ENCODE measurements around the gene DNAH14. TPM values are rescaled to one million over a fixed set of nuclear protein-coding genes. Genes with fewer than 3 reads are reported as not detected.

Gene DNAH14
- total and polyA plus RNA-seq, 10 of the 15 experiments (the other 5 are each of a cell fraction or from before 2014, with no cell fraction given), result 2.0 to 7.9 (median 4.8) TPM

DNA sequence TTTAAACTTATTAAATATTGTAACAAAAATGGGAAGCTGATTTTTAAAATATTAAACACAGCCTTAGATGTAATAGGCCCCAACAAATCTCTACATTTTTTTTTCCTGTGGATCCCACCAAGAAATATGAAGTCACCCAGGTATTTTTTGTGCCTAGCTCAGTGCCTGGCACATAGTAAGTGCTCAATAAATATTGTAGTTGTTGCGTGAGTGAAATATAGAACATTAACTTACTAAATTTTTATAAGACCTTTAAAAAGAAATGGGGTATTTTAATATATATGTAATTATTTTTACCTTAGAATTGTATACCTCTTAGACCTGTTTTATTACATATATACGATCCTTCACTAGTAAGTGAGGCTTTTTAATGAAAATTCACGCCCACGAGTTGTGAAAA lies 569 bp upstream of the DNAH14 start:
- Histone ChIP-seq H3K4me3 (no peak overlapping the region), H3K27me3 (replicated peaks in 1 of 2; ENCODE audit: control insufficient read depth in 2 of 2, insufficient read depth in 2 of 2, low read length in 1 of 2) (no peaks in the 10 kb centered on the region), H3K9ac (ENCODE audit: control insufficient read depth, insufficient read depth, low read length) (no peak overlapping the region), H3K79me2 (ENCODE audit: control insufficient read depth, insufficient read depth, low read length) (no peaks in the 10 kb centered on the region), H3K27ac (ENCODE audit: control insufficient read depth, insufficient read depth) (no peak overlapping the region), H2AFZ (ENCODE audit: control insufficient read depth, low read depth, low read length) (no peak overlapping the region), H3K36me3 (ENCODE audit: control insufficient read depth in 2 of 2, insufficient read depth in 2 of 2, low read length in 1 of 2) (no peaks in the 10 kb centered on the region), H3K9me3 (replicated peaks; ENCODE audit: control insufficient read depth, insufficient read depth, low read length) (peaks cover 3% of the 10 kb centered on the region; the same call in 1 of the 3 replicates), H3K4me2 (ENCODE audit: control insufficient read depth, insufficient read depth) (no peak overlapping the region), H4K20me1 (ENCODE audit: control insufficient read depth, insufficient read depth) (no peaks in the 10 kb centered on the region), H3K4me1 (ENCODE audit: control insufficient read depth, insufficient read depth, low read length) (no peaks in the 10 kb centered on the region)
- DNase-seq (ENCODE audit: low read depth, low spot score) (no peak), FAIRE-seq (no peak), ATAC-seq (no peak)
- TF ChIP-seq SUZ12 (IDR thresholded peaks at IDR 0.05; ENCODE audit: unreplicated experiment) (no peak), PAX5 (IDR thresholded peaks at IDR 0.05; ENCODE audit: borderline replicate concordance, low read depth, low read length) (no peak), RAD21 (IDR thresholded peaks at IDR 0.05; ENCODE audit: insufficient read depth, low read depth, low read length) (no peak), SMC3 (IDR thresholded peaks at IDR 0.05; ENCODE audit: borderline replicate concordance, low read length) (no peak), SMARCA5 (IDR thresholded peaks at IDR 0.05) (no peak), HDAC2 (IDR thresholded peaks at IDR 0.05) (no peak), IRF4 (IDR thresholded peaks at IDR 0.05; ENCODE audit: low read depth, low read length) (no peak), SREBF2 (IDR thresholded peaks at IDR 0.05; ENCODE audit: low read length) (no peak)
- no TSS peak for BruUV-seq (replicated peaks)
- RAD21 ChIA-PET (ENCODE audit: unreplicated experiment), result no interaction called here
- intact Hi-C loops (cut with micrococcal nuclease; ENCODE audit: unreplicated experiment), result no loop called here
- in situ Hi-C loops (cut with MboI), result no loop called here
- CTCF ChIA-PET, result no interaction called here
- 73% methylated on average over 4 of the region's 4 CpGs for WGBS (ENCODE audit: insufficient coverage, insufficient replicate concordance, low lambda C conversion rate, missing lambda C conversion rate)
- POLR2A ChIA-PET, result no interaction called here
- SMC1A ChIA-PET (ENCODE audit: uncharacterized antibody, unreplicated experiment), result no interaction called here

DNA sequence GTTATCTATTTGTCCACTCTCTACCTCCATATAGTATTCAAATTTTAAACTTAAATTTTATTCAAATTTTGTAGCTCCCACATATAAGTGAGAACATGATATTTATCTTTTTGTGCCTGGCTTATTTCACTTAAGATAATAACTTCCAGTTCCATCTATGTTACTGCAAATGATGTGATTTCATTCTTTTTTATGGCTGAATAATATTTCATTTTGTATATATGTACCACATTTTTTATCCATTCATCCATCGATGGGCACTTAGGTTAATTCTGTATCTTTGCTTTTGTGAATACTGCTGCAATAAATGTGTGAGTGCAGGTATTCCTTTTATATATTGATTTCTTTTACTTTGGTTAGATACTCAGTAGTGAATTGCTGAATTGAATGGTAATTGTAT lies 2.1 kb downstream of the DNAH14 start:
- intact Hi-C loops (cut with micrococcal nuclease; ENCODE audit: unreplicated experiment), result no loop called here

More for the DNA sequence above, 2.1 kb downstream of the DNAH14 start:
- no peak overlapping the region for H3K9ac ChIP-seq (ENCODE audit: control insufficient read depth, insufficient read depth, low read length)
- ChIA-PET POLR2A (no interaction called here), CTCF (interaction anchor here (1.9 kb wide), 1 partner anchor 9 kb away, joined by 10 read pairs; no protein-coding TSS in a partner anchor), RAD21 (ENCODE audit: unreplicated experiment) (no interaction called here), SMC1A (ENCODE audit: uncharacterized antibody, unreplicated experiment) (no interaction called here)
- no peaks in the 10 kb centered on the region for H3K36me3 ChIP-seq (ENCODE audit: control insufficient read depth in 2 of 2, insufficient read depth in 2 of 2, low read length in 1 of 2)
- H3K27me3 ChIP-seq (replicated peaks in 1 of 2; ENCODE audit: control insufficient read depth in 2 of 2, insufficient read depth in 2 of 2, low read length in 1 of 2), result no peaks in the 10 kb centered on the region
- no peak overlapping the region for H3K27ac ChIP-seq (ENCODE audit: control insufficient read depth, insufficient read depth)
- H3K4me1 ChIP-seq (ENCODE audit: control insufficient read depth, insufficient read depth, low read length), result no peaks in the 10 kb centered on the region
- in situ Hi-C loops (cut with MboI), result no loop called here
- DNase-seq (ENCODE audit: low read depth, low spot score) (no peak), ATAC-seq (no peak), FAIRE-seq (no peak)
- no peak overlapping the region for H2AFZ ChIP-seq (ENCODE audit: control insufficient read depth, low read depth, low read length)
- no peaks in the 10 kb centered on the region for H4K20me1 ChIP-seq (ENCODE audit: control insufficient read depth, insufficient read depth)
- WGBS (ENCODE audit: insufficient coverage, insufficient replicate concordance, low lambda C conversion rate, missing lambda C conversion rate), result 91% methylated on average over 1 of the region's 1 CpG
- TF ChIP-seq BHLHE40 (IDR thresholded peaks at IDR 0.05; ENCODE audit: borderline replicate concordance in 1 of 2, low read depth in 2 of 2, low read length in 1 of 2), result no peak
- TF ChIP-seq MEF2A (IDR thresholded peaks at IDR 0.05; ENCODE audit: insufficient read depth, low read depth, low read length), result no peak
- TF ChIP-seq SMAD5 (IDR thresholded peaks at IDR 0.05; ENCODE audit: low read depth), result no peak
- TF ChIP-seq CBFB (IDR thresholded peaks at IDR 0.05; ENCODE audit: low read depth), result no peak
- TF ChIP-seq, protein P1, sequence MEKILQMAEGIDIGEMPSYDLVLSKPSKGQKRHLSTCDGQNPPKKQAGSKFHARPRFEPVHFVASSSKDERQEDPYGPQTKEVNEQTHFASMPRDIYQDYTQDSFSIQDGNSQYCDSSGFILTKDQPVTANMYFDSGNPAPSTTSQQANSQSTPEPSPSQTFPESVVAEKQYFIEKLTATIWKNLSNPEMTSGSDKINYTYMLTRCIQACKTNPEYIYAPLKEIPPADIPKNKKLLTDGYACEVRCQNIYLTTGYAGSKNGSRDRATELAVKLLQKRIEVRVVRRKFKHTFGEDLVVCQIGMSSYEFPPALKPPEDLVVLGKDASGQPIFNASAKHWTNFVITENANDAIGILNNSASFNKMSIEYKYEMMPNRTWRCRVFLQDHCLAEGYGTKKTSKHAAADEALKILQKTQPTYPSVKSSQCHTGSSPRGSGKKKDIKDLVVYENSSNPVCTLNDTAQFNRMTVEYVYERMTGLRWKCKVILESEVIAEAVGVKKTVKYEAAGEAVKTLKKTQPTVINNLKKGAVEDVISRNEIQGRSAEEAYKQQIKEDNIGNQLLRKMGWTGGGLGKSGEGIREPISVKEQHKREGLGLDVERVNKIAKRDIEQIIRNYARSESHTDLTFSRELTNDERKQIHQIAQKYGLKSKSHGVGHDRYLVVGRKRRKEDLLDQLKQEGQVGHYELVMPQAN (conservative IDR thresholded peaks at IDR 0.05), result no peak
- TF ChIP-seq TBL1XR1 (IDR thresholded peaks at IDR 0.05; ENCODE audit: low read depth, low read length), result no peak
- no peak for TF ChIP-seq NR2C1 (IDR thresholded peaks at IDR 0.05)
- TF ChIP-seq GATAD2B (conservative IDR thresholded peaks at IDR 0.05; ENCODE audit: low read depth), result no peak
- TF ChIP-seq SREBF2 (IDR thresholded peaks at IDR 0.05; ENCODE audit: low read length), result no peak
- no peak for TF ChIP-seq HDAC6 (IDR thresholded peaks at IDR 0.05; ENCODE audit: unreplicated experiment)
- TF ChIP-seq MYC (IDR thresholded peaks at IDR 0.05; ENCODE audit: insufficient read depth, insufficient read length, insufficient replicate concordance, low read length, severe bottlenecking), result no peak
- H3K4me3 ChIP-seq, result no peak overlapping the region
- BruUV-seq (replicated peaks), result no TSS peak
- peaks cover 3% of the 10 kb centered on the region; the same call in 2 of the 3 replicates for H3K9me3 ChIP-seq (replicated peaks; ENCODE audit: control insufficient read depth, insufficient read depth, low read length)
- no peak overlapping the region for H3K4me2 ChIP-seq (ENCODE audit: control insufficient read depth, insufficient read depth)
- H3K79me2 ChIP-seq (ENCODE audit: control insufficient read depth, insufficient read depth, low read length), result no peaks in the 10 kb centered on the region

Data from GM12878 (cell line).